CD4-positive, alpha-beta T cell treated with Interleukin-17A for 4 hours (primary cell): ENCODE results near the gene SEC11A.

Experiments used
- DNase-seq: peaks from one replicate; pipeline ENCODE4 v3.0.0-alpha.2; 2020; ENCODE audit warnings: mixed read lengths

The SEC11A gene

GRCh38 chr15:84634228-84634837 is 81.6 kb downstream of the SEC11A start:
- DNase-seq: no peak

GRCh38 chr15:84633311-84634227 is 82.4 kb downstream of the SEC11A start:
- peak; percentile 77 for DNase-seq

GRCh38 chr15:84631706-84632272 is 84.2 kb downstream of the SEC11A start:
- DNase-seq: no peak

- DNase-seq: no peak
These were observed 86.9 kb downstream of the SEC11A start for GRCh38 chr15:84629033-84629432.

GRCh38 chr15:84625123-84625522 is 90.8 kb downstream of the SEC11A start:
- DNase-seq: no peak

GRCh38 chr15:84624359-84624758 is 91.6 kb downstream of the SEC11A start:
- DNase-seq: no peak

GRCh38 chr15:84621358-84621979 is 94.5 kb downstream of the SEC11A start:
- no peak for DNase-seq

- DNase-seq: no peak
These were observed 95.3 kb downstream of the SEC11A start for GRCh38 chr15:84620626-84621025.
